NK-92 (cell line): ENCODE data around the gene ASTN2.
"Not testable (repeated sequence)": the region's sequence is repeated elsewhere in the genome, so short reads cannot be mapped to it uniquely, and the experiment has no call there.

Source experiments
- DNase-seq: peaks from one replicate; lab custom pipeline; 2025; ENCODE audit not compliant: unreplicated experiment; lab: John Stamatoyannopoulos, UW

ASTN2 gene

GRCh38 chr9:116891424-116891823, 523.4 kb downstream of the ASTN2 start:
- no peak for DNase-seq

- not testable (repeated sequence) for DNase-seq
Observed at GRCh38 chr9:116888476-116888875, 526.4 kb downstream of the ASTN2 start.

- DNase-seq, result no peak
Observed at GRCh38 chr9:116888066-116888465, 526.8 kb downstream of the ASTN2 start.

- no peak for DNase-seq
Observed at GRCh38 chr9:116883676-116884075, 531.2 kb downstream of the ASTN2 start.

- DNase-seq, result no peak
Observed at GRCh38 chr9:116877072-116877471, 537.8 kb downstream of the ASTN2 start.

GRCh38 chr9:116875576-116875975, 539.3 kb downstream of the ASTN2 start:
- DNase-seq, result no peak

GRCh38 chr9:116873937-116874914, 540.6 kb downstream of the ASTN2 start:
- no peak for DNase-seq

- DNase-seq, result no peak
Observed at GRCh38 chr9:116873491-116873890, 541.4 kb downstream of the ASTN2 start.

GRCh38 chr9:116870566-116870965, 544.3 kb downstream of the ASTN2 start:
- DNase-seq, result no peak

- no peak for DNase-seq
Observed at GRCh38 chr9:116868201-116868600, 546.7 kb downstream of the ASTN2 start.

GRCh38 chr9:116861321-116861720, 553.5 kb downstream of the ASTN2 start:
- no peak for DNase-seq

GRCh38 chr9:116860509-116861120, 554.2 kb downstream of the ASTN2 start:
- DNase-seq, result no peak

- DNase-seq, result no peak
Observed at GRCh38 chr9:116859763-116860162, 555.1 kb downstream of the ASTN2 start.

GRCh38 chr9:116857321-116857720, 557.5 kb downstream of the ASTN2 start:
- no peak for DNase-seq

GRCh38 chr9:116855881-116856662, 558.8 kb downstream of the ASTN2 start:
- DNase-seq, result no peak

- DNase-seq, result no peak
Observed at GRCh38 chr9:116849721-116850120, 565.1 kb downstream of the ASTN2 start.

GRCh38 chr9:116844621-116845020, 570.2 kb downstream of the ASTN2 start:
- DNase-seq, result no peak

- no peak for DNase-seq
Observed at GRCh38 chr9:116843863-116844620, 570.8 kb downstream of the ASTN2 start.

GRCh38 chr9:116842658-116843057, 572.2 kb downstream of the ASTN2 start:
- DNase-seq, result no peak

- DNase-seq, result not testable (repeated sequence)
Observed at GRCh38 chr9:116838468-116838867, 576.4 kb downstream of the ASTN2 start.
